Loucy (cell line): ENCODE results near the gene TXNRD1.

Experiments
- CTCF ChIP-seq: fragments of 200-600 bp; sonication (generic); conservative IDR thresholded peaks from 2 replicates; pipeline ENCODE4 v1.5.1; 2014; ENCODE audit warnings: mild to moderate bottlenecking, antibody characterized with exemption, low read length
- EZH2phosphoT487 ChIP-seq: fragments of 200-600 bp; IDR thresholded peaks from 2 replicates; pipeline ENCODE4 v1.6.1; 2018; ENCODE audit warnings: antibody characterized with exemption, mild to moderate bottlenecking, moderate library complexity, borderline replicate concordance

GRCh38 chr12:104257913-104258472, 42.4 kb downstream of the TXNRD1 start:
- TF ChIP-seq CTCF (no peak), EZH2phosphoT487 (no peak)
